ENCODE measurements around the gene TFPI.

GRCh38 chr2:187453078-187453641 is 101.1 kb downstream of the TFPI start:
- peak in 1 of 2 donors; percentile 37 for TF ChIP-seq CTCF (conservative IDR thresholded peaks at IDR 0.05 in 1 of 2, IDR thresholded peaks at IDR 0.05 in 1 of 2; ENCODE audit: low read depth in 1 of 2, low read length in 2 of 2)
- TF ChIP-seq EZH2 (IDR thresholded peaks at IDR 0.05; ENCODE audit: low read length, missing control alignments): no peak

All from fibroblast of lung (primary cell).